ENCODE results near the gene H2BK1.

Gene H2BK1

GRCh38 chr7:151172273-151173141 is 37.8 kb downstream of the H2BK1 start:
- TF ChIP-seq, protein P1, sequence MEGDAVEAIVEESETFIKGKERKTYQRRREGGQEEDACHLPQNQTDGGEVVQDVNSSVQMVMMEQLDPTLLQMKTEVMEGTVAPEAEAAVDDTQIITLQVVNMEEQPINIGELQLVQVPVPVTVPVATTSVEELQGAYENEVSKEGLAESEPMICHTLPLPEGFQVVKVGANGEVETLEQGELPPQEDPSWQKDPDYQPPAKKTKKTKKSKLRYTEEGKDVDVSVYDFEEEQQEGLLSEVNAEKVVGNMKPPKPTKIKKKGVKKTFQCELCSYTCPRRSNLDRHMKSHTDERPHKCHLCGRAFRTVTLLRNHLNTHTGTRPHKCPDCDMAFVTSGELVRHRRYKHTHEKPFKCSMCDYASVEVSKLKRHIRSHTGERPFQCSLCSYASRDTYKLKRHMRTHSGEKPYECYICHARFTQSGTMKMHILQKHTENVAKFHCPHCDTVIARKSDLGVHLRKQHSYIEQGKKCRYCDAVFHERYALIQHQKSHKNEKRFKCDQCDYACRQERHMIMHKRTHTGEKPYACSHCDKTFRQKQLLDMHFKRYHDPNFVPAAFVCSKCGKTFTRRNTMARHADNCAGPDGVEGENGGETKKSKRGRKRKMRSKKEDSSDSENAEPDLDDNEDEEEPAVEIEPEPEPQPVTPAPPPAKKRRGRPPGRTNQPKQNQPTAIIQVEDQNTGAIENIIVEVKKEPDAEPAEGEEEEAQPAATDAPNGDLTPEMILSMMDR (conservative IDR thresholded peaks at IDR 0.05; ENCODE audit: low read depth, low read length): peak; percentile 100
- Histone ChIP-seq H3K4me2 (no peak overlapping the region), H3K27ac (no peak overlapping the region), H3K9ac (no peak overlapping the region), H3K4me3 (IDR thresholded peaks at IDR 0.05; ENCODE audit: insufficient read depth, low read depth, low read length) (no peak overlapping the region), H4K20me1 (ENCODE audit: insufficient read depth) (no peaks in the 10 kb centered on the region), H3K4me1 (ENCODE audit: low read depth, poor library complexity, severe bottlenecking) (peaks cover 3% of the 10 kb centered on the region), H3K36me3 (ENCODE audit: insufficient read depth) (no peaks in the 10 kb centered on the region), H3K27me3 (ENCODE audit: insufficient read depth, low read depth) (peaks cover 67% of the 10 kb centered on the region), H3K79me2 (ENCODE audit: insufficient read depth, low read depth) (no peaks in the 10 kb centered on the region), H2AFZ (ENCODE audit: low read depth) (no peak overlapping the region)

- H3K36me3 ChIP-seq (ENCODE audit: insufficient read depth): no peaks in the 10 kb centered on the region
- H3K4me3 ChIP-seq (IDR thresholded peaks at IDR 0.05; ENCODE audit: insufficient read depth, low read depth, low read length): no peak overlapping the region
- H4K20me1 ChIP-seq (ENCODE audit: insufficient read depth): no peaks in the 10 kb centered on the region
- H3K27ac ChIP-seq: no peak overlapping the region
- H3K79me2 ChIP-seq (ENCODE audit: insufficient read depth, low read depth): no peaks in the 10 kb centered on the region
- no peak overlapping the region for H2AFZ ChIP-seq (ENCODE audit: low read depth)
- H3K27me3 ChIP-seq (ENCODE audit: insufficient read depth, low read depth): peaks cover 50% of the 10 kb centered on the region
- peak overlapping the region; percentile 44; the same call in 1 of the 2 replicates for H3K4me2 ChIP-seq
- peaks cover 3% of the 10 kb centered on the region for H3K4me1 ChIP-seq (ENCODE audit: low read depth, poor library complexity, severe bottlenecking)
- TF ChIP-seq, protein P1 (conservative IDR thresholded peaks at IDR 0.05; ENCODE audit: low read depth, low read length): no peak
- no peak overlapping the region for H3K9ac ChIP-seq
These were observed 41.5 kb downstream of the H2BK1 start for GRCh38 chr7:151168787-151169162.

GRCh38 chr7:151168003-151168786 is 42.1 kb downstream of the H2BK1 start:
- no peak overlapping the region for H3K9ac ChIP-seq
- no peaks in the 10 kb centered on the region for H3K36me3 ChIP-seq (ENCODE audit: insufficient read depth)
- H4K20me1 ChIP-seq (ENCODE audit: insufficient read depth): no peaks in the 10 kb centered on the region
- H3K4me3 ChIP-seq (IDR thresholded peaks at IDR 0.05; ENCODE audit: insufficient read depth, low read depth, low read length): no peak overlapping the region
- no peaks in the 10 kb centered on the region for H3K79me2 ChIP-seq (ENCODE audit: insufficient read depth, low read depth)
- H3K27me3 ChIP-seq (ENCODE audit: insufficient read depth, low read depth): peaks cover 50% of the 10 kb centered on the region
- peak overlapping the region; percentile 62; the same call in 1 of the 2 replicates for H2AFZ ChIP-seq (ENCODE audit: low read depth)
- peak overlapping the region; percentile 44 for H3K4me2 ChIP-seq
- H3K27ac ChIP-seq: no peak overlapping the region
- peaks cover 3% of the 10 kb centered on the region for H3K4me1 ChIP-seq (ENCODE audit: low read depth, poor library complexity, severe bottlenecking)
- TF ChIP-seq, protein P1 (conservative IDR thresholded peaks at IDR 0.05; ENCODE audit: low read depth, low read length): peak; percentile 83

GRCh38 chr7:151167197-151167961 is 42.9 kb downstream of the H2BK1 start, which contains the start of gene GBX1:
Gene GBX1 (minus strand): TSS chr7:151167694. CDS start chr7:151167548, 146 bp downstream.
- no peak within 1 kb of the TSS for H3K27ac ChIP-seq
- H3K36me3 ChIP-seq (ENCODE audit: insufficient read depth): no peaks in the 10 kb centered on the region
- H3K4me3 ChIP-seq (IDR thresholded peaks at IDR 0.05; ENCODE audit: insufficient read depth, low read depth, low read length): no peak within 1 kb of the TSS
- no peaks in the 10 kb centered on the region for H4K20me1 ChIP-seq (ENCODE audit: insufficient read depth)
- H3K4me2 ChIP-seq: peak within 1 kb of the TSS; percentile 44
- H3K79me2 ChIP-seq (ENCODE audit: insufficient read depth, low read depth): no peaks in the 10 kb centered on the region
- H3K4me1 ChIP-seq (ENCODE audit: low read depth, poor library complexity, severe bottlenecking): peaks cover 2% of the 10 kb centered on the region
- H3K9ac ChIP-seq: no peak within 1 kb of the TSS
- H2AFZ ChIP-seq (ENCODE audit: low read depth): peak within 1 kb of the TSS; percentile 62; the same call in 1 of the 2 replicates
- TF ChIP-seq, protein P1 (conservative IDR thresholded peaks at IDR 0.05; ENCODE audit: low read depth, low read length): no peak
- H3K27me3 ChIP-seq (ENCODE audit: insufficient read depth, low read depth): peaks cover 50% of the 10 kb centered on the region
